D721Med (cell line): Measurements from ENCODE around the gene NTRK3.

Experiments
- DNase-seq: peaks from one replicate; pipeline ENCODE4 v3.0.0; 2011; ENCODE audit warnings: low spot score; ENCODE audit not compliant: insufficient read length
- FAIRE-seq: peaks from 2 replicates; lab custom pipeline; 2011; peaks lifted over from hg19 to GRCh38; lab: Jason Lieb, UNC
- CTCF ChIP-seq: IDR thresholded peaks from 2 replicates; pipeline ENCODE4 v1.5.1; 2012; ENCODE audit warnings: mild to moderate bottlenecking, control low read depth; ENCODE audit not compliant: insufficient read depth; ENCODE audit errors: missing control alignments

The NTRK3 gene

DNA sequence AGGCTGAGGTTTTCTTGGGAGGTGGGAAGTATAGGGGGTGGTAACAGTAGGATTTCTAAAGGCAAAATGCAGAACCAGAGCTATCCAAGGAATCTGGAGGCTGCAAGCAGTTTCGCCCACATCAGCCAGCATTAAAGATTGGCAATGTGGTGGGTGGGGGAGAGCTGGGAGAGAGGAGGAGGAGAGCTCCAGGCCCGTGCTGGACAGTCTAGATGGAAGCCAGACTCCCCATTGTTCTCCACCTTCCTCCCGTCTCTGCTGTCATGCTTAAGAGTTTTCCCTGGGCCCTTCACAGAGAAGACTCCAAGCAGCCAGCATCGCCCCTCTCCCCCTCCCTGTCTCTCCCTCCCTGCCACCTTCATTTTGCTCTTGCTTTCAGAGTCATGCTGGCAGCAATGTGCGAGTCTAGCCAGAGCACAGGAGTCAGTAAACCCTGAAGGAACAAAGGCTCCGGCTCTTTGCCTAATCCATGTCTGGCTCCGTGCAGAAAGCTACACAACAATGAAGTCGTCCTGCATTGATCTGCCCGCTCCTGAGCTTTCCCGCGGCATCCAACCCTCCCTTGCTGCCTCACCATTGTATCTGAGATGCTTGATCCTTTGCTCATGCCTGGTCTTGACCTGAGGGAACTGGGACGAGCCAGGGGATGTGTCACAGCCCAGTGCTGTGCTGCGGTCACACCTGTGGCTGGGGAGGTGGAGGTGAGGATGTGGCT, 282.9 kb downstream of the NTRK3 start:
- FAIRE-seq, result no peak
- no peak for TF ChIP-seq CTCF
- no peak for DNase-seq

- no peak for TF ChIP-seq CTCF
- DNase-seq (no peak), FAIRE-seq (no peak)
Observed at GRCh38 chr15:87971076-87971475, 285.5 kb downstream of the NTRK3 start.

GRCh38 chr15:87967951-87968350, 288.6 kb downstream of the NTRK3 start:
- no peak for TF ChIP-seq CTCF
- no peak for FAIRE-seq
- DNase-seq, result no peak

- DNase-seq (no peak), FAIRE-seq (no peak)
- no peak for TF ChIP-seq CTCF
Observed at GRCh38 chr15:87965304-87965703, 291.2 kb downstream of the NTRK3 start.

- FAIRE-seq (no peak), DNase-seq (no peak)
- no peak for TF ChIP-seq CTCF
Observed at GRCh38 chr15:87962428-87962827, 294.1 kb downstream of the NTRK3 start.

DNA sequence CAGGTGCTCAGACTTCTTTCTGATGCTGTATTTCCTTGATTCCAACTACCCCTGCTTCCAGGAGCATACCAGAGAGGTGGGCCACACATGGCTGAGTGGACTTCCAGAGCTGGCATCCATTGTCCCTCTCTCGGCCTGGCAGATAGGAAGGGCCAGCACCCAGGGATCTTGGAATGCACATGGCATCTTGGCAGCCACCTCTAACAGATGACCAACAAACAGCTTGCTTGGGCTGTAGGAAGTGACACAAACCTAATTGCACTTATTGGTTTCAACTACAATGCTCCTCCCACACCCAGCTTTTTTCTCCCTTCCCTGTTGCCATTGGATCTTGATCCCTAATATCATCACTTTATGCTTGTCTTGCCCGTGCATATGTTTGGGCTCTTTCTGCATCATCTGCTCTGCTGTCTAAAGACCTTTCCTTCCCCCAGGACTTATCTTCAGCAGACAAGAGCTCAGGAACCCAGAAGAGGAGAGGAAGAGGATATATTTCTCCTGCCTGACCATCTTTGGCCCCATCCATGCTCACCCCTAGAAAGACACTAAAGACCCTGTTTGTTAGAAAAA, 294.6 kb downstream of the NTRK3 start:
- TF ChIP-seq CTCF, result no peak
- DNase-seq (no peak), FAIRE-seq (no peak)

DNA sequence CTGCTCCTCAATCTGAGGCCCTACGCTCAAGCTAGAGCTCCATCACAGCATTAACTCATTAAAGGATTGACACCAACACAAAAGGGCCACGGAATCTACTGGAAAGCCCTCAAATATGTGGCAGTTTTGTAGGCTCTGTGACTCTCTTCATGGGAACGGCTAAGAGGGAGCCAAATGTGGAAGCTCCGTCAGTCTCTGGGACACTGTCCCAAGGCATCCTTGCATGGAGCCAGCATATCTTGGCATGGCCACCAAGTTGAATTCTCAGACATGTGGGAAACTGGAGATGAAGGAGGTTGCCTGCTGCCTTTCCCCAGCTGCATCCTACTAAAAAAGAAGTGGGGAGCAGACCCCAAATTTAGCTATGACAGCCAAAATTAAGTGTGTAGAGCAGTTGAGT, 296.9 kb downstream of the NTRK3 start:
- FAIRE-seq (no peak), DNase-seq (no peak)
- no peak for TF ChIP-seq CTCF
